ENCODE measurements around the gene TMEM116.
A peak's percentile ranks its signal among the peaks of the same experiment; 100 is the strongest.
"Not testable (repeated sequence)": the region's sequence is repeated elsewhere in the genome, so short reads cannot be mapped to it uniquely, and the experiment has no call there.

The TMEM116 gene

DNA sequence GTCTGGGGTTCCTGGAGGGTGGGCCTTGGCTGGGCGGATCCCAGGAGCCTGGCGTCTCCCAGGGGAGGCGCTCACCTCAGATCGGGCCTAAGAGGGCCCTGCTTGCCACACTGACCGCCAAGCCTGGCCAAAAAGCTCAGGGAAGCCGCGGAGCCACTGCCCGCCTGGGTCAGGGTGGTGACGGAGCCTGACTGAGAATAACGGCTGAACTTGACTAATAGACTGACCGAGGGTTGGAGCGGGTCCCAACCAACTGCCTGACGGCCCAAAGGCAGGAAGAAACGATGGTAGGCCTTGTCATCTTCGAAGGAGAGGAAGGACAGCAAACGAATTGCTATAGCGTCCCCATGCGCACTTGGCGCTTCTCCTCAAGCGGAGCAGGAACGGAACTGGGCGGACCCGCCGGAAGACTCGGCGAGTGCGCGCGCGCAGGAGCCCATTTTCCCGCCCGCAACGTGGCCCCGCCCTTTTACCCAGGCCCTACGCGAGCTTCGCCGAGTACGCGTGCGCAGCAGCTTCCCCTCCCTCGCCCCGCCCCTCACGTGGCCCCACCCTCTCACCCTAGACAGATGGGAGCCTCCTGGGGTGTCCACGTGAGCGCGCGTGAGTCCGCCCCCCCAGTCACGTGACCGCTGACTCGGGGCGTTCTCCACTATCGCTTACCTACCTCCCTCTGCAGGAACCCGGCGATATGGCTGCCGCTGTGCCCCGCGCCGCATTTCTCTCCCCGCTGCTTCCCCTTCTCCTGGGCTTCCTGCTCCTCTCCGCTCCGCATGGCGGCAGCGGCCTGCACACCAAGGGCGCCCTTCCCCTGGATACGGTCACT lies at the start of gene TMEM116, which contains the start of gene ERP29:
TMEM116 (minus strand) TSS at position 391 of the 826 bp plus-strand sequence. CDS start 7,895 bp downstream, outside the sequence.
ERP29 (plus strand) TSS at position 652 of the 826 bp plus-strand sequence; CDS start at position 692, 40 bp downstream.
- TF ChIP-seq CTCF (IDR thresholded peaks at IDR 0.05; ENCODE audit: control insufficient read depth, insufficient read depth, low read depth, low read length, missing control alignments), result peak; percentile 59
- DNase-seq (ENCODE audit: low read depth), result peak; percentile 92
- H3K4me3 ChIP-seq (ENCODE audit: control insufficient read depth, low read depth, low read length), result peak within 1 kb of the TSS; percentile 96

- no peak for TF ChIP-seq CTCF (IDR thresholded peaks at IDR 0.05; ENCODE audit: control insufficient read depth, insufficient read depth, low read depth, low read length, missing control alignments)
- DNase-seq (ENCODE audit: low read depth), result no peak
- no peak overlapping the region for H3K4me3 ChIP-seq (ENCODE audit: control insufficient read depth, low read depth, low read length)
Observed at GRCh38 chr12:112061137-112061536, 48.2 kb upstream of the TMEM116 start.

GRCh38 chr12:112049351-112049750 lies 36.4 kb upstream of the TMEM116 start:
- TF ChIP-seq CTCF (IDR thresholded peaks at IDR 0.05; ENCODE audit: control insufficient read depth, insufficient read depth, low read depth, low read length, missing control alignments), result no peak
- no peak overlapping the region for H3K4me3 ChIP-seq (ENCODE audit: control insufficient read depth, low read depth, low read length)
- DNase-seq (ENCODE audit: low read depth), result no peak

GRCh38 chr12:112046003-112046402 lies 33.0 kb upstream of the TMEM116 start:
- H3K4me3 ChIP-seq (ENCODE audit: control insufficient read depth, low read depth, low read length), result no peak overlapping the region
- TF ChIP-seq CTCF (IDR thresholded peaks at IDR 0.05; ENCODE audit: control insufficient read depth, insufficient read depth, low read depth, low read length, missing control alignments), result no peak
- DNase-seq (ENCODE audit: low read depth), result no peak

DNA sequence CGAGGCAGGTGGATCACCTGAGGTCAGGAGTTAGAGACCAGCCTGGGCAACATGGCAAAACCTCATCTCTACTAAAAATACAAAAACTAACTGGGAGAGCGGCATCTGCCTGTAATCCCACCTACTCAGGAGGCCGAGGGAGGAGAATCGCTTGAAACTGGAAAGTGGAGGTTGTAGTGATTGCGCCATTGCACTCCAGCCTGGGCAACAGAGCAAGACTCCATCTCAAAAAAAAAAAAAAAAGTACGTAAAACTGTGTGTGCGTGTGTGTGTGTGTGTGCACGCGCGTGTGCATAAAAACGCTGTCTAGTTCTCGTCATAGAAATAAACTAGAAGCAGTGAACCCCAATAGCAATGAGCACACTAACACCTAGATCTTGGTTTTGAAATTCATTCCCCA lies 23.6 kb upstream of the TMEM116 start:
- DNase-seq (ENCODE audit: low read depth); H3K4me3 ChIP-seq (ENCODE audit: control insufficient read depth, low read depth, low read length): not testable (repeated sequence)

DNA sequence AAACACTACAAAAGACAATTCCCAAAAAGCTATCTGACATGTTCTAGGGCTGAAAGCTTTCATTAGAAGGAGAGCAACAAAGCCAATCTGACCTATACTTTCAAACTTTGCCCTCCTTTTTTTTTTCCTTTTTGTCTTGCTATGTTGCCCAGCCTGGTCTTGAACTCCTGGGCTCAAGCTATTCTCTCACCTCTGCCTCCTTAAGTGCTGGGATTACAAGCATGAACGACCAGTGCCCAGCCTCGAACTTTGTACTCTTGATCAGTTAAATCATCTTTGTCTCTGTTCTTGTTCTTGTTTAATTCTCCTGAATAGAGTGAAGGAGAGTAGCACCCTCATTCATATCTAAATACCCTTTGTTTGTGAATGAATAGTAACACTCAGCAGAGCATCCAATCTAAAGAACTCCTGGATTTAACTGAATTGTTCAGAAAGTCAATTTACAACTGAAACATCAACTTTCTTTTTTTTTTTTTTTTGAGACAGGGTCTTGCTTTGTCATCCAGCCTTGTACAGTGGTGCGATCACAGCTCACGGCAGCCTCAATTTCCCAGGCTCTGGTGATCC lies 22.3 kb upstream of the TMEM116 start:
- TF ChIP-seq CTCF (IDR thresholded peaks at IDR 0.05; ENCODE audit: control insufficient read depth, insufficient read depth, low read depth, low read length, missing control alignments), result no peak
- no peak for DNase-seq (ENCODE audit: low read depth)
- no peak overlapping the region for H3K4me3 ChIP-seq (ENCODE audit: control insufficient read depth, low read depth, low read length)

- no peak overlapping the region for H3K4me3 ChIP-seq (ENCODE audit: control insufficient read depth, low read depth, low read length)
- no peak for DNase-seq (ENCODE audit: low read depth)
- TF ChIP-seq CTCF (IDR thresholded peaks at IDR 0.05; ENCODE audit: control insufficient read depth, insufficient read depth, low read depth, low read length, missing control alignments), result no peak
Observed at GRCh38 chr12:112032292-112032691, 19.3 kb upstream of the TMEM116 start.

Measured in AG09309 (cell line).